B cell (primary cell): Measurements from ENCODE around the gene MBIP. TPM values are rescaled to one million over a fixed set of nuclear protein-coding genes. Genes with fewer than 3 reads are reported as not detected.

Experiments used
- ATAC-seq: fragments of 200-7000 bp; cut with Tn5 transposase; one replicate; pipeline ENCODE4 v1.10.0; 2021; ENCODE audit warnings: low read depth, mild to moderate bottlenecking, moderate number of reproducible peaks, moderate library complexity
- CTCF ChIA-PET: fragments of 350-600 bp; sonication (Branson Sonifier 250); formaldehyde crosslinking; loops from one replicate; lab custom pipeline; 2021; ENCODE audit warnings: antibody characterized with exemption, inconsistent platforms; lab: Charles Lee
- POLR2A ChIA-PET: fragments of 350-600 bp; sonication (Branson Sonifier 250); formaldehyde crosslinking; loops from one replicate; lab custom pipeline; 2021; ENCODE audit warnings: antibody characterized with exemption; lab: Charles Lee
- DNase-seq: peaks from one replicate; pipeline ENCODE4 v3.0.0; 2013
- H2AFZ ChIP-seq: 2 replicates; pipeline ENCODE4 v1.6.1; 2012; ENCODE audit warnings: mild to moderate bottlenecking, low read depth, low read length; ENCODE audit not compliant: insufficient read depth, poor library complexity, severe bottlenecking
- H3K27ac ChIP-seq, 2 donors: 1 replicate in 1 of 2; 2 replicates in 1 of 2; pipeline ENCODE4 v1.5.1; 2012 to 2013; ENCODE audit warnings: low read length in 2 of 2, mild to moderate bottlenecking in 2 of 2, moderate library complexity in 1 of 2
- H3K27me3 ChIP-seq, 4 experiments: fragments of 200-600 bp in 1 of 4; sonication (generic) in 1 of 4; replicated peaks in 1 of 4; 1 replicate in 2 of 4; 2 replicates in 2 of 4; pipeline versions ENCODE4 v1.6.1 to v1.7.0; 2013 to 2016; ENCODE audit warnings: low read length in 3 of 4, mild to moderate bottlenecking in 2 of 4, mixed read lengths in 1 of 4, moderate library complexity in 1 of 4; ENCODE audit not compliant: insufficient read depth in 4 of 4, control insufficient read depth in 3 of 4; ENCODE audit errors: control extremely low read depth in 1 of 4
- H3K36me3 ChIP-seq, 2 experiments: replicated peaks in 1 of 2; 1 replicate in 1 of 2; 2 replicates in 1 of 2; pipeline versions ENCODE4 v1.6.1 to v1.7.1; 2013; ENCODE audit warnings: low read length in 1 of 2; ENCODE audit not compliant: insufficient read depth in 2 of 2, control insufficient read depth in 1 of 2; ENCODE audit errors: control extremely low read depth in 1 of 2, extremely low read depth in 1 of 2
- H3K4me1 ChIP-seq, 2 donors: fragments of 200-600 bp in 1 of 2; sonication (generic) in 1 of 2; 1 replicate in 1 of 2; 2 replicates in 1 of 2; pipeline versions ENCODE4 v1.5.1 to v1.6.1; 2013 to 2017; ENCODE audit warnings: low read length in 2 of 2; ENCODE audit not compliant: control insufficient read depth in 2 of 2, insufficient read depth in 2 of 2
- H3K4me2 ChIP-seq: replicated peaks from 2 replicates; pipeline ENCODE3; 2012; ENCODE audit warnings: mild to moderate bottlenecking, low read depth, low read length; ENCODE audit not compliant: poor library complexity, severe bottlenecking
- H3K4me3 ChIP-seq, 5 experiments: fragments of 200-600 bp in 1 of 5; sonication (generic) in 1 of 5; 1 replicate in 3 of 5; 2 replicates in 2 of 5; pipeline versions ENCODE4 v1.5.1 to v1.7.0; 2011 to 2016; ENCODE audit warnings: low read length in 4 of 5, mild to moderate bottlenecking in 4 of 5, low read depth in 2 of 5, control low read depth in 1 of 5, moderate library complexity in 1 of 5; ENCODE audit not compliant: insufficient read depth in 1 of 5; ENCODE audit errors: control extremely low read depth in 1 of 5, extremely low read depth in 1 of 5
- H3K79me2 ChIP-seq: fragments of 200-600 bp; sonication (generic); one replicate; pipeline ENCODE4 v1.6.0; 2016; ENCODE audit warnings: low read length; ENCODE audit not compliant: control insufficient read depth, insufficient read depth
- H3K9ac ChIP-seq: fragments of 200-600 bp; sonication (generic); 2 replicates; pipeline ENCODE4 v1.6.1; 2017; ENCODE audit warnings: mild to moderate bottlenecking, low read length, moderate library complexity
- H3K9me3 ChIP-seq, 3 donors: one replicate each; pipeline versions ENCODE4 v1.6.1 to v1.7.1; 2013; ENCODE audit warnings: low read length in 2 of 3; ENCODE audit not compliant: control insufficient read depth in 2 of 3, insufficient read depth in 1 of 3; ENCODE audit errors: control extremely low read depth in 1 of 3
- H4K20me1 ChIP-seq: 2 replicates; pipeline ENCODE4 v1.6.0; 2012; ENCODE audit warnings: mild to moderate bottlenecking, low read length; ENCODE audit not compliant: insufficient read depth, control insufficient read depth, poor library complexity, severe bottlenecking
- H3K27ac Mint-ChIP-seq: one replicate; pipeline ENCODE4 v1.8.0; 2021; ENCODE audit warnings: mixed read lengths
- H3K27me3 Mint-ChIP-seq: one replicate; pipeline ENCODE4 v1.8.0; 2021; ENCODE audit warnings: mixed read lengths
- H3K4me1 Mint-ChIP-seq: one replicate; pipeline ENCODE4 v1.8.0; 2021; ENCODE audit warnings: mixed read lengths
- H3K4me3 Mint-ChIP-seq: one replicate; pipeline ENCODE4 v1.8.0; 2021; ENCODE audit warnings: mixed read lengths
- H3K9me3 Mint-ChIP-seq: one replicate; pipeline ENCODE4 v1.8.0; 2022; ENCODE audit warnings: mixed read lengths; ENCODE audit not compliant: insufficient read depth
- EZH2 ChIP-seq: IDR thresholded peaks from 2 replicates; pipeline ENCODE4 v1.6.1; 2012; ENCODE audit warnings: borderline replicate concordance, low read depth, mild to moderate bottlenecking, moderate library complexity, low read length; ENCODE audit not compliant: insufficient read depth, poor library complexity, severe bottlenecking
- WGBS: methylation state at CpG from one replicate; pipeline ENCODE4 v1.1.5; 2013; ENCODE audit warnings: missing lambda C conversion rate; ENCODE audit not compliant: insufficient coverage; 5-methylcytosine and 5-hydroxymethylcytosine counted together
- intact Hi-C: fragments of 100-400 bp; cut with micrococcal nuclease; formaldehyde crosslinking; loops from one replicate; pipeline ENCODE4 v1.10.0; 2022
- polyA plus RNA-seq: library from polyadenylated mRNA; depleted of rRNA; stranded (reverse); fragments of >200 nt; gene quantifications from 2 replicates; pipeline ENCODE4 v1.2.3, GENCODE V29; 2012
- total RNA-seq, 2 donors: library from RNA; stranded (reverse); fragments of 120-200 nt in 1 of 2; gene quantifications; 1 replicate in 1 of 2; 2 replicates in 1 of 2; pipeline versions ENCODE4 v1.2.3 to v1.2.4, GENCODE V29; 2013 to 2022
- TF ChIP-seq, protein P1 (sequence below): fragments of 200-600 bp; IDR thresholded peaks from one replicate; pipeline ENCODE4 v1.8.0; 2022; ENCODE audit warnings: antibody characterized with exemption, mild to moderate bottlenecking

MBIP gene
- total and polyA plus RNA-seq, 2 donors (not counting 1 experiment from before 2014, with no cell fraction given) = 9.3 to 20.8 TPM

GRCh38 chr14:36363704-36364103 is 43.3 kb upstream of the MBIP start:
- H3K79me2 ChIP-seq = no peaks in the 10 kb centered on the region
- H3K4me1 ChIP-seq = no peaks in the 10 kb centered on the region
- peaks cover 0 to 3% (median 0%) of the 10 kb centered on the region in 4 experiments for H3K27me3 ChIP-seq
- no peaks in the 10 kb centered on the region for H3K36me3 ChIP-seq
- DNase-seq = no peak
- intact Hi-C loops = no loop called here
- Mint-ChIP-seq H3K27ac (no peak overlapping the region), H3K4me1 (no peaks in the 10 kb centered on the region), H3K9me3 (no peaks in the 10 kb centered on the region), H3K4me3 (no peak overlapping the region), H3K27me3 (peaks cover 4% of the 10 kb centered on the region)
- no peaks in the 10 kb centered on the region for H4K20me1 ChIP-seq
- no peak overlapping the region for H3K4me2 ChIP-seq
- H3K9me3 ChIP-seq = no peaks in the 10 kb centered on the region
- ChIA-PET CTCF (no interaction called here), POLR2A (no interaction called here)
- H2AFZ ChIP-seq = no peak overlapping the region
- H3K9ac ChIP-seq = no peak overlapping the region
- TF ChIP-seq, protein P1, sequence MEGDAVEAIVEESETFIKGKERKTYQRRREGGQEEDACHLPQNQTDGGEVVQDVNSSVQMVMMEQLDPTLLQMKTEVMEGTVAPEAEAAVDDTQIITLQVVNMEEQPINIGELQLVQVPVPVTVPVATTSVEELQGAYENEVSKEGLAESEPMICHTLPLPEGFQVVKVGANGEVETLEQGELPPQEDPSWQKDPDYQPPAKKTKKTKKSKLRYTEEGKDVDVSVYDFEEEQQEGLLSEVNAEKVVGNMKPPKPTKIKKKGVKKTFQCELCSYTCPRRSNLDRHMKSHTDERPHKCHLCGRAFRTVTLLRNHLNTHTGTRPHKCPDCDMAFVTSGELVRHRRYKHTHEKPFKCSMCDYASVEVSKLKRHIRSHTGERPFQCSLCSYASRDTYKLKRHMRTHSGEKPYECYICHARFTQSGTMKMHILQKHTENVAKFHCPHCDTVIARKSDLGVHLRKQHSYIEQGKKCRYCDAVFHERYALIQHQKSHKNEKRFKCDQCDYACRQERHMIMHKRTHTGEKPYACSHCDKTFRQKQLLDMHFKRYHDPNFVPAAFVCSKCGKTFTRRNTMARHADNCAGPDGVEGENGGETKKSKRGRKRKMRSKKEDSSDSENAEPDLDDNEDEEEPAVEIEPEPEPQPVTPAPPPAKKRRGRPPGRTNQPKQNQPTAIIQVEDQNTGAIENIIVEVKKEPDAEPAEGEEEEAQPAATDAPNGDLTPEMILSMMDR = no peak
- TF ChIP-seq EZH2 = no peak
- WGBS = 100% methylated on average over 2 of the region's 2 CpGs
- no peak overlapping the region for H3K4me3 ChIP-seq
- no peak for ATAC-seq
- H3K27ac ChIP-seq = no peak overlapping the region

- no peaks in the 10 kb centered on the region for H3K4me1 Mint-ChIP-seq
- H3K27ac Mint-ChIP-seq = no peak overlapping the region
- H3K79me2 ChIP-seq = no peaks in the 10 kb centered on the region
- no peaks in the 10 kb centered on the region for H3K9me3 Mint-ChIP-seq
- no peaks in the 10 kb centered on the region for H4K20me1 ChIP-seq
- peaks cover 0 to 3% (median 0%) of the 10 kb centered on the region in 4 experiments for H3K27me3 ChIP-seq
- peaks cover 6% of the 10 kb centered on the region for H3K27me3 Mint-ChIP-seq
- POLR2A ChIA-PET = no interaction called here
- H3K4me3 ChIP-seq = no peak overlapping the region
- no CpG with 5 or more reads among the region's 3 CpGs for WGBS
- H3K4me3 Mint-ChIP-seq = no peak overlapping the region
- H3K4me1 ChIP-seq = no peaks in the 10 kb centered on the region
- TF ChIP-seq, protein P1 = no peak
- TF ChIP-seq EZH2 = no peak
- no peaks in the 10 kb centered on the region for H3K9me3 ChIP-seq
- H3K36me3 ChIP-seq = no peaks in the 10 kb centered on the region
- CTCF ChIA-PET = no interaction called here
- H2AFZ ChIP-seq = no peak overlapping the region
- no peak for ATAC-seq
- no peak for DNase-seq
- intact Hi-C loops = no loop called here
- H3K27ac ChIP-seq = no peak overlapping the region
- H3K9ac ChIP-seq = no peak overlapping the region
- H3K4me2 ChIP-seq = no peak overlapping the region
These were observed 42.2 kb upstream of the MBIP start for GRCh38 chr14:36362648-36363047.
